HepG2 (cell line): ENCODE data around the gene FMNL1. TPM values are rescaled to one million over a fixed set of nuclear protein-coding genes. Genes with fewer than 3 reads are reported as not detected.

ENCODE experiments used
- AGO2 ChIP-seq: fragments of 200-400 bp; formaldehyde crosslinking; optimal IDR thresholded peaks from 2 replicates; pipeline ENCODE3; 2017; ENCODE audit warnings: mild to moderate bottlenecking, low read depth, low read length, moderate library complexity
- DNMT3B ChIP-seq: conservative IDR thresholded peaks from 2 replicates; pipeline ENCODE4 v1.6.1; 2016; ENCODE audit warnings: missing biosample characterization, control low read depth
- E2F1 ChIP-seq: sonication (generic); formaldehyde crosslinking; IDR thresholded peaks from 2 replicates; pipeline ENCODE4 v1.5.0; 2020; ENCODE audit warnings: missing genetic modification reagents
- HES4 ChIP-seq: sonication (generic); formaldehyde crosslinking; IDR thresholded peaks from 2 replicates; pipeline ENCODE4 v1.9.0; 2021; ENCODE audit warnings: mild to moderate bottlenecking, missing genetic modification reagents, borderline replicate concordance
- HMGA1 ChIP-seq: sonication (generic); formaldehyde crosslinking; conservative IDR thresholded peaks from 2 replicates; pipeline ENCODE4 v1.4.0; 2020; ENCODE audit warnings: missing genetic modification reagents
- HNF1B ChIP-seq: sonication (generic); formaldehyde crosslinking; IDR thresholded peaks from 2 replicates; pipeline ENCODE4 v1.5.1; 2020; ENCODE audit warnings: mild to moderate bottlenecking, moderate library complexity, missing genetic modification reagents
- KLF15 ChIP-seq: sonication (generic); formaldehyde crosslinking; IDR thresholded peaks from 2 replicates; pipeline ENCODE4 v1.8.1; 2023; ENCODE audit warnings: borderline replicate concordance, mild to moderate bottlenecking, inconsistent platforms, missing genetic modification reagents, mixed read lengths
- RBFOX2 ChIP-seq: fragments of 200-400 bp; formaldehyde crosslinking; IDR thresholded peaks from 2 replicates; pipeline ENCODE4 v1.6.1; 2017; ENCODE audit warnings: low read depth, mild to moderate bottlenecking, low read length
- REL ChIP-seq: sonication (generic); formaldehyde crosslinking; conservative IDR thresholded peaks from 2 replicates; pipeline ENCODE4 v1.8.0; 2022; ENCODE audit warnings: mild to moderate bottlenecking, missing genetic modification reagents, moderate library complexity
- RORA ChIP-seq: sonication (generic); formaldehyde crosslinking; IDR thresholded peaks from 2 replicates; pipeline ENCODE4 v1.5.0; 2020; ENCODE audit warnings: mild to moderate bottlenecking, missing genetic modification reagents, moderate library complexity
- RXRA ChIP-seq: sonication (generic); formaldehyde crosslinking; IDR thresholded peaks from 2 replicates; pipeline ENCODE4 v1.5.1; 2020; ENCODE audit warnings: missing genetic modification reagents
- TIGD3 ChIP-seq: sonication (generic); formaldehyde crosslinking; IDR thresholded peaks from 2 replicates; pipeline ENCODE4 v1.5.1; 2020; ENCODE audit warnings: mild to moderate bottlenecking, missing genetic modification reagents, borderline replicate concordance
- ZFP36L2 ChIP-seq: sonication (generic); formaldehyde crosslinking; IDR thresholded peaks from 2 replicates; pipeline ENCODE4 v1.4.0; 2020; ENCODE audit warnings: missing genetic modification reagents
- ZKSCAN1 ChIP-seq: fragments of 150-350 bp; IDR thresholded peaks from 2 replicates; pipeline ENCODE4 v1.6.1; 2014; ENCODE audit warnings: low read length
- ZMYM2 ChIP-seq: sonication (generic); formaldehyde crosslinking; IDR thresholded peaks from 2 replicates; pipeline ENCODE4 v1.8.0; 2022; ENCODE audit warnings: mild to moderate bottlenecking, missing genetic modification reagents
- ZNF331 ChIP-seq: sonication (generic); formaldehyde crosslinking; IDR thresholded peaks from 2 replicates; pipeline ENCODE4 v1.4.0; 2020; ENCODE audit warnings: missing genetic modification reagents
- ZNF350 ChIP-seq: sonication (generic); formaldehyde crosslinking; IDR thresholded peaks from 2 replicates; pipeline ENCODE4 v1.4.0; 2020; ENCODE audit warnings: mild to moderate bottlenecking, low read depth, missing genetic modification reagents, borderline replicate concordance
- ZNF605 ChIP-seq: sonication (generic); formaldehyde crosslinking; IDR thresholded peaks from 2 replicates; pipeline ENCODE4 v1.8.0; 2022; ENCODE audit warnings: mild to moderate bottlenecking, missing genetic modification reagents
- ZNF777 ChIP-seq: sonication (generic); formaldehyde crosslinking; IDR thresholded peaks from 2 replicates; pipeline ENCODE4 v1.4.0; 2020; ENCODE audit warnings: missing genetic modification reagents
- ZNF800 ChIP-seq: sonication (generic); formaldehyde crosslinking; IDR thresholded peaks from 2 replicates; pipeline ENCODE4 v1.4.0; 2020; ENCODE audit warnings: missing genetic modification reagents
- polyA plus RNA-seq, 8 experiments: library from polyadenylated mRNA; depleted of rRNA in 3 of 8; stranded (reverse) in 7 of 8; unstranded in 1 of 8; fragments of >200 nt; fragmentation: Illumina TruSeq in 4 of 8; extraction: Trizol in 4 of 8; gene quantifications; 2 replicates each; pipeline versions ENCODE4 v1.2.1 to v1.2.3, GENCODE V29; 2011 to 2016; ENCODE audit warnings: low read depth in 4 of 8, missing spikeins in 1 of 8, mixed read lengths in 1 of 8; ENCODE audit not compliant: insufficient read depth in 1 of 8
- total RNA-seq, 5 experiments: library from RNA; depleted of rRNA; stranded (reverse); fragments of >200 nt; fragmentation: Illumina TruSeq; extraction: Trizol; gene quantifications; 2 replicates each; pipeline ENCODE4 v1.2.3, GENCODE V29; 2016; ENCODE audit warnings: low read depth in 1 of 5

Gene FMNL1
- total and polyA plus RNA-seq, 2 of the 13 experiments (the other 11 are each of a cell fraction or from before 2014, with no cell fraction given) = 0.53 to 0.70 TPM

- TF ChIP-seq REL (CRISPR knock-in tag) = no peak
- TF ChIP-seq TIGD3 (CRISPR knock-in tag) = 0 out of 2 replicates have a peak, but pooled peaks have one; percentile 45
- peak; percentile 99 for TF ChIP-seq ZNF777 (CRISPR knock-in tag)
- TF ChIP-seq ZFP36L2 (CRISPR knock-in tag) = no peak
- TF ChIP-seq RXRA (CRISPR knock-in tag) = peak; percentile 34; the same call in 1 of the 2 replicates
- peak; percentile 4; the same call in 1 of the 2 replicates for TF ChIP-seq KLF15 (CRISPR knock-in tag)
- no peak for TF ChIP-seq HMGA1 (CRISPR knock-in tag)
- TF ChIP-seq ZNF605 (CRISPR knock-in tag) = 0 out of 2 replicates have a peak, but pooled peaks have one; percentile 26
- peak; percentile 48 for TF ChIP-seq AGO2
- no peak for TF ChIP-seq ZKSCAN1
- peak; percentile 22; the same call in 1 of the 2 replicates for TF ChIP-seq HES4
- TF ChIP-seq RBFOX2 = 0 out of 2 replicates have a peak, but pooled peaks have one; percentile 1
- TF ChIP-seq ZMYM2 = peak; percentile 6; the same call in 1 of the 2 replicates
- TF ChIP-seq ZNF350 = peak; percentile 16; the same call in 1 of the 2 replicates
- peak; percentile 86 for TF ChIP-seq ZNF800 (CRISPR knock-in tag)
- TF ChIP-seq E2F1 (CRISPR knock-in tag) = 0 out of 2 replicates have a peak, but pooled peaks have one; percentile 1
- TF ChIP-seq ZNF331 = no peak
- TF ChIP-seq RORA (CRISPR knock-in tag) = no peak
- 0 out of 2 replicates have a peak, but pooled peaks have one; percentile 10 for TF ChIP-seq DNMT3B (CRISPR knock-in tag)
- 0 out of 2 replicates have a peak, but pooled peaks have one; percentile 21 for TF ChIP-seq HNF1B (CRISPR knock-in tag)
Measured at GRCh38 chr17:45248132-45248957, 26.7 kb downstream of the FMNL1 start (continued).
